Stomach smooth muscle (tissue), 2 donors: ENCODE data around the gene S100A1.
"Not testable (repeated sequence)": the region's sequence is repeated elsewhere in the genome, so short reads cannot be mapped to it uniquely, and the experiment has no call there.

Experiments used
- H3K27ac ChIP-seq: one replicate; pipeline ENCODE4 v1.7.0; 2013; ENCODE audit warnings: mild to moderate bottlenecking, low read length, inconsistent platforms
- H3K27me3 ChIP-seq, 2 donors: one replicate each; pipeline ENCODE4 v1.7.0; 2013; ENCODE audit warnings: low read length in 2 of 2; ENCODE audit not compliant: insufficient read depth in 2 of 2, control insufficient read depth in 1 of 2
- H3K36me3 ChIP-seq, 2 donors: one replicate each; pipeline ENCODE4 v1.7.0; 2013; ENCODE audit warnings: low read length in 2 of 2; ENCODE audit not compliant: control insufficient read depth in 2 of 2, insufficient read depth in 2 of 2
- H3K4me1 ChIP-seq: one replicate; pipeline ENCODE4 v1.7.0; 2013; ENCODE audit warnings: low read length; ENCODE audit not compliant: control insufficient read depth, insufficient read depth
- H3K4me3 ChIP-seq, 2 donors: one replicate each; pipeline ENCODE4 v1.7.0; 2013; ENCODE audit warnings: low read length in 2 of 2
- H3K9ac ChIP-seq, 2 donors: one replicate each; pipeline ENCODE4 v1.7.0; 2013; ENCODE audit warnings: low read length in 2 of 2, mild to moderate bottlenecking in 1 of 2
- H3K9me3 ChIP-seq, 2 donors: one replicate each; pipeline ENCODE4 v1.7.0; 2013; ENCODE audit warnings: low read length in 2 of 2; ENCODE audit not compliant: control insufficient read depth in 2 of 2
- donor health status: healthy.
- donor health status: Pancreatic carcinoma.

The S100A1 gene

GRCh38 chr1:153630384-153630783, 2.1 kb downstream of the S100A1 start:
- H3K9me3 ChIP-seq: no peaks in the 10 kb centered on the region
- no peaks in the 10 kb centered on the region for H3K27me3 ChIP-seq
- no peak overlapping the region for H3K9ac ChIP-seq
- H3K4me3 ChIP-seq: no peak overlapping the region
- peaks cover 46% of the 10 kb centered on the region for H3K4me1 ChIP-seq
- peak overlapping the region; percentile 37 for H3K27ac ChIP-seq
- no peaks in the 10 kb centered on the region for H3K36me3 ChIP-seq

- Histone ChIP-seq H3K9ac (no peak overlapping the region), H3K4me3 (no peak overlapping the region), H3K36me3 (peaks cover under 1% of the 10 kb centered on the region in 2 donors), H3K4me1 (peaks cover 45% of the 10 kb centered on the region), H3K27ac (no peak overlapping the region), H3K27me3 (no peaks in the 10 kb centered on the region), H3K9me3 (no peaks in the 10 kb centered on the region)
Measured at GRCh38 chr1:153631047-153632022, 3.1 kb downstream of the S100A1 start.

GRCh38 chr1:153633161-153633753, 5.0 kb downstream of the S100A1 start:
- peak overlapping the region; percentile 99 for H3K27ac ChIP-seq
- H3K4me1 ChIP-seq: peaks cover 39% of the 10 kb centered on the region
- peak overlapping the region; percentile 93 to 98 for H3K4me3 ChIP-seq
- H3K36me3 ChIP-seq: peaks cover 17 to 19% of the 10 kb centered on the region in 2 donors
- H3K9me3 ChIP-seq: no peaks in the 10 kb centered on the region
- no peaks in the 10 kb centered on the region for H3K27me3 ChIP-seq
- peak overlapping the region; percentile 26 to 29 for H3K9ac ChIP-seq

GRCh38 chr1:153633754-153634665, 5.8 kb downstream of the S100A1 start, which contains the start of gene CHTOP:
CHTOP (plus strand) TSS chr1:153634066; CDS start chr1:153636589, 2,523 bp downstream.
- Histone ChIP-seq H3K27ac (peak within 1 kb of the TSS; percentile 99), H3K27me3 (no peaks in the 10 kb centered on the region), H3K4me1 (peaks cover 39% of the 10 kb centered on the region), H3K9ac (peak within 1 kb of the TSS; percentile 100), H3K4me3 (peak within 1 kb of the TSS; percentile 93 to 98), H3K36me3 (peaks cover 21 to 24% of the 10 kb centered on the region in 2 donors), H3K9me3 (no peaks in the 10 kb centered on the region)

GRCh38 chr1:153635872-153636271, 7.6 kb downstream of the S100A1 start:
- Histone ChIP-seq H3K9me3 (no peaks in the 10 kb centered on the region), H3K36me3 (peaks cover 32 to 36% of the 10 kb centered on the region in 2 donors), H3K9ac (no peak overlapping the region), H3K27ac (no peak overlapping the region), H3K4me3 (peak overlapping the region in 1 of 2 donors; percentile 22), H3K4me1 (peaks cover 33% of the 10 kb centered on the region), H3K27me3 (no peaks in the 10 kb centered on the region)

- no peak overlapping the region for H3K4me3 ChIP-seq
- H3K27ac ChIP-seq: no peak overlapping the region
- H3K27me3 ChIP-seq: no peaks in the 10 kb centered on the region
- H3K9me3 ChIP-seq: no peaks in the 10 kb centered on the region
- no peak overlapping the region for H3K9ac ChIP-seq
- peaks cover 35 to 40% of the 10 kb centered on the region in 2 donors for H3K36me3 ChIP-seq
- H3K4me1 ChIP-seq: peaks cover 33% of the 10 kb centered on the region
Measured at GRCh38 chr1:153636312-153636711, 8.1 kb downstream of the S100A1 start.

- H3K27me3 ChIP-seq: no peaks in the 10 kb centered on the region
- peaks cover 52 to 56% of the 10 kb centered on the region in 2 donors for H3K36me3 ChIP-seq
- no peak overlapping the region for H3K4me3 ChIP-seq
- H3K27ac ChIP-seq: no peak overlapping the region
- H3K9ac ChIP-seq: no peak overlapping the region
- peaks cover 30% of the 10 kb centered on the region for H3K4me1 ChIP-seq
- no peaks in the 10 kb centered on the region for H3K9me3 ChIP-seq
Measured at GRCh38 chr1:153638261-153638660, 10.0 kb downstream of the S100A1 start.

- Histone ChIP-seq H3K4me1 (peaks cover 26% of the 10 kb centered on the region), H3K9me3 (no peaks in the 10 kb centered on the region)
Measured at GRCh38 chr1:153639280-153639679, 11.0 kb downstream of the S100A1 start.

GRCh38 chr1:153640213-153640612, 12.0 kb downstream of the S100A1 start:
- not testable (repeated sequence) for H3K27ac ChIP-seq, H3K27me3 ChIP-seq, H3K9ac ChIP-seq, H3K9me3 ChIP-seq, H3K4me3 ChIP-seq
- Histone ChIP-seq H3K36me3 (peaks cover 59 to 69% of the 10 kb centered on the region in 2 donors), H3K4me1 (peaks cover 25% of the 10 kb centered on the region)

More at GRCh38 chr1:153639280-153639679, 11.0 kb downstream of the S100A1 start:
- Histone ChIP-seq H3K27ac (no peak overlapping the region), H3K4me3 (no peak overlapping the region), H3K27me3 (no peaks in the 10 kb centered on the region), H3K9ac (no peak overlapping the region), H3K36me3 (peaks cover 54 to 62% of the 10 kb centered on the region in 2 donors)

- no peaks in the 10 kb centered on the region for H3K27me3 ChIP-seq
- H3K9ac ChIP-seq: no peak overlapping the region
- H3K27ac ChIP-seq: no peak overlapping the region
- H3K9me3 ChIP-seq: no peaks in the 10 kb centered on the region
- H3K4me1 ChIP-seq: peaks cover 18% of the 10 kb centered on the region
- H3K36me3 ChIP-seq: peaks cover 66 to 75% of the 10 kb centered on the region in 2 donors
- H3K4me3 ChIP-seq: no peak overlapping the region
Measured at GRCh38 chr1:153640861-153641260, 12.6 kb downstream of the S100A1 start.
